PFSK-1 (cell line): ENCODE results near the gene PPP1R15B.

ENCODE experiments used
- FOXP2 ChIP-seq: optimal IDR thresholded peaks from 2 replicates; pipeline ENCODE3; 2011; ENCODE audit warnings: borderline replicate concordance, control low read depth, inconsistent platforms; ENCODE audit not compliant: insufficient read depth; ENCODE audit errors: extremely low read length, extremely low read depth
- POLR2AphosphoS5 ChIP-seq: IDR thresholded peaks from 2 replicates; pipeline ENCODE4 v1.6.1; 2012; ENCODE audit warnings: low read depth, mild to moderate bottlenecking, control low read depth, low read length, moderate library complexity
- REST ChIP-seq, 2 experiments: IDR thresholded peaks; 2 replicates each; pipeline versions ENCODE4 v1.6.1 to v1.8.0; 2011 to 2012; ENCODE audit warnings: low read depth in 2 of 2, low read length in 2 of 2, control low read depth in 1 of 2, inconsistent platforms in 1 of 2, mild to moderate bottlenecking in 1 of 2, moderate library complexity in 1 of 2; ENCODE audit not compliant: insufficient read depth in 1 of 2
- SIN3A ChIP-seq: IDR thresholded peaks from 2 replicates; pipeline ENCODE4 v1.6.1; 2012; ENCODE audit warnings: mild to moderate bottlenecking, low read length, moderate library complexity, borderline replicate concordance; ENCODE audit not compliant: insufficient read depth
- TAF1 ChIP-seq: IDR thresholded peaks from 2 replicates; pipeline ENCODE4 v1.6.1; 2012; ENCODE audit warnings: low read length, control low read depth, borderline replicate concordance; ENCODE audit not compliant: insufficient read depth

The PPP1R15B gene

GRCh38 chr1:204435381-204435831, 23.8 kb upstream of the PPP1R15B start:
- TF ChIP-seq SIN3A (no peak), POLR2AphosphoS5 (no peak), FOXP2 (no peak), REST (IDR thresholded peaks at IDR 0.05; ENCODE audit: insufficient read depth in 1 of 2, low read depth in 2 of 2, low read length in 2 of 2) (no peak), TAF1 (no peak)

DNA sequence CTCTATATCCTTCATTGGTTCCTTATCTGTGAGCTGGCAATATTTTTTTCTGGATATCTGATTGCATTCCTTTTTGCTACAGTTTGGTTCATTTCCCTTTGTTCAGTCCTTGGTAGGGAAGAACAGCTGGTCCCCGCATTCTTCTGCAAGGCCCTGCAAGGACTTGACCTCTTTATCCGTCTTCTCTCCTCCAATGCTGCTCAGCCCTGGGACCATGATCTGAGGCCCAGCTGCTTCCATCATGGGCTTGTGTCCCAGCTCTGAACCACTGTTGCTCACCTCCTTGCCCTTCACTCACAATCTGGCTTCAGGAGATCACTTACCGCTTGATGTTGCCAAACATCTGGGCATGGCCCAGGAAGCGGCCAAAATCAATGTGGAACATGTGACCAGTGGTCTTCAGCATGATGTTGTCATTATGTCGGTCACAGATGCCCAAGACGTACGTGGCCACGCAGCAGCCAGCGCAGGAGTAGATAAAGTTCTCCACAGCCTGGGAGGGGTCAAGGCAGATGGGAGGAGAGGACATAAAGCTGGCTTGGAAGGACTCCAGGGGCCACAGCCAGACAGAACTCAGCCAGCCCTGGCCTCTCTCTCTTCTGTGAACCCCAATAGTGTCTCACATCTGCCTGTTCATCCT, 22.6 kb upstream of the PPP1R15B start:
- TF ChIP-seq TAF1 (no peak), SIN3A (no peak), FOXP2 (no peak), REST (IDR thresholded peaks at IDR 0.05; ENCODE audit: insufficient read depth in 1 of 2, low read depth in 2 of 2, low read length in 2 of 2) (no peak), POLR2AphosphoS5 (no peak)

- TF ChIP-seq SIN3A (no peak), POLR2AphosphoS5 (no peak), FOXP2 (no peak), TAF1 (no peak), REST (IDR thresholded peaks at IDR 0.05; ENCODE audit: insufficient read depth in 1 of 2, low read depth in 2 of 2, low read length in 2 of 2) (no peak)
Measured at GRCh38 chr1:204432708-204433107, 21.1 kb upstream of the PPP1R15B start.

DNA sequence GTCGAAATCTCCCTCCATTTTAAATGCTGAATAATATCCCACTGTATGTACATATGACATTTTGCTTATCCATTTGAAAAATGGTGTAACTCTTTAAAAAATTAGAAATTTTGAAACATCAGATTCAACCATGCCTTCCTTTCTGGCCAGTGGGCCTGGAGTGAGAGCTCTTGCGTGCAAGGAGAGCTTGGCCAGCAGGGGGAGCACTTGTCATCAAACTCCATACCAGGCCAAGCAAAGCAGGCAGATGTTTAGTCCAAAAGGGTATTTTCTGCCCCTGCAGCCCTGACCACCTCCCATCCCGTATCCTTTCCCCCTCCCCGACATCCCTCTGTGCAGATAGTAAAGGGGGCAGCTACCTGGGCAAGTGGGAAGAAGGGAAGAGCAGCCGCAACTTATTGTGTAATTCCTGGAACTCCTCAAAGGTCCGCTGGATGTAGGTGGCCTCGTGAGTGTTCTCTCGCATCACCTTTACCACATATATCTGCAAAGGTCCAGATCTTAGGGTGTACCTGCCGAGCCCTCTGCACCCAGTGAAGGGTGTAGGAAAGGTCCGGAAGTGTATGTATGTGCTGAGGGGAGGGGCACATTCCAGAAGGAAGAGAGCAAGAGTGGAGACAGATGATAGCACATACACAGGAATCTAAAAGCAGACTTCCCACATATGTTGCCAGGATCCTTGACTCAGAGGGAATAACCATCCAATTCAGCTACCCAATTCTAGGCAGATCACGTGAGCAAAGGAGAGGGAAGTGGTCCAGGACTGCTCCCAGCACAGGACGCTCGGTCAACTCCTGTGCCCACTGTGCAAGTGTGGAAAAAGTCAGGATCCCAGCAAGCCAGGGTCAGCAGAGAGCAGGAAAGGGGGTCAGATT, 19.9 kb upstream of the PPP1R15B start:
- TF ChIP-seq FOXP2 (no peak), POLR2AphosphoS5 (no peak), TAF1 (no peak), SIN3A (no peak), REST (IDR thresholded peaks at IDR 0.05; ENCODE audit: insufficient read depth in 1 of 2, low read depth in 2 of 2, low read length in 2 of 2) (no peak)
